Endothelial cell of umbilical vein (primary cell): ENCODE results near the gene ATP6V1A.

Experiments
- CTCF ChIP-seq, 2 donors: IDR thresholded peaks; 1 replicate in 1 of 2; 2 replicates in 1 of 2; pipeline ENCODE4 v1.5.1; 2011; ENCODE audit warnings: low read length in 2 of 2, mild to moderate bottlenecking in 2 of 2, moderate library complexity in 2 of 2, control low read depth in 1 of 2, inconsistent platforms in 1 of 2, low read depth in 1 of 2; ENCODE audit not compliant: insufficient read depth in 1 of 2; ENCODE audit errors: extremely low read depth in 1 of 2
- EZH2 ChIP-seq: IDR thresholded peaks from 2 replicates; pipeline ENCODE4 v1.6.1; 2012; ENCODE audit warnings: borderline replicate concordance, low read depth, mild to moderate bottlenecking, moderate library complexity, low read length, inconsistent platforms; ENCODE audit not compliant: severe bottlenecking
- POLR2A ChIP-seq: IDR thresholded peaks from 2 replicates; pipeline ENCODE4 v1.6.1; 2012; ENCODE audit warnings: low read depth, mild to moderate bottlenecking, control low read depth, low read length
- POLR2AphosphoS5 ChIP-seq: IDR thresholded peaks from 2 replicates; pipeline ENCODE4 v1.6.1; 2012; ENCODE audit warnings: low read depth, mild to moderate bottlenecking, control low read depth, low read length, moderate library complexity; ENCODE audit not compliant: insufficient read depth

GRCh38 chr3:113847247-113847646 lies 100.4 kb downstream of the ATP6V1A start:
- TF ChIP-seq CTCF (IDR thresholded peaks at IDR 0.05; ENCODE audit: extremely low read depth in 1 of 2, insufficient read depth in 1 of 2, low read depth in 1 of 2, low read length in 2 of 2) (no peak), POLR2A (no peak), EZH2 (no peak), POLR2AphosphoS5 (no peak)
